Mesendoderm (in vitro differentiated cells): ENCODE measurements around the gene MTG1.

ENCODE experiments used
- DNase-seq: peaks from one replicate; pipeline ENCODE4 v3.0.0; 2013
- H2AK5ac ChIP-seq: 2 replicates; pipeline ENCODE4 v1.6.1; 2013; ENCODE audit warnings: low read length, inconsistent platforms
- H2BK120ac ChIP-seq: 2 replicates; pipeline ENCODE4 v1.6.1; 2013; ENCODE audit warnings: low read depth, mild to moderate bottlenecking, low read length, moderate library complexity, mixed read lengths
- H2BK15ac ChIP-seq: replicated peaks from 2 replicates; pipeline ENCODE4 v1.6.1; 2013; ENCODE audit warnings: low read depth, mild to moderate bottlenecking, moderate library complexity
- H2BK5ac ChIP-seq: 2 replicates; pipeline ENCODE4 v1.6.1; 2013; ENCODE audit warnings: low read length, inconsistent platforms
- H3K18ac ChIP-seq: 2 replicates; pipeline ENCODE4 v1.6.1; 2013; ENCODE audit warnings: mild to moderate bottlenecking, low read length, mixed read lengths
- H3K23ac ChIP-seq: one replicate; pipeline ENCODE4 v1.6.1; 2013; ENCODE audit warnings: low read length
- H3K27ac ChIP-seq: 2 replicates; pipeline ENCODE4 v1.5.1; 2013; ENCODE audit warnings: low read depth, mild to moderate bottlenecking, inconsistent platforms, low read length, moderate library complexity
- H3K27me3 ChIP-seq: 2 replicates; pipeline ENCODE4 v1.6.1; 2013; ENCODE audit warnings: low read length, control low read depth, mild to moderate bottlenecking, inconsistent platforms; ENCODE audit not compliant: insufficient read depth, poor library complexity
- H3K36me3 ChIP-seq: 2 replicates; pipeline ENCODE4 v1.6.1; 2013; ENCODE audit warnings: low read length, inconsistent platforms; ENCODE audit not compliant: control insufficient read depth, insufficient read depth
- H3K4ac ChIP-seq: one replicate; pipeline ENCODE4 v1.6.1; 2013; ENCODE audit warnings: low read depth, mild to moderate bottlenecking, low read length, moderate library complexity
- H3K4me1 ChIP-seq: 2 replicates; pipeline ENCODE4 v1.6.1; 2013; ENCODE audit warnings: low read depth, low read length, inconsistent platforms; ENCODE audit not compliant: control insufficient read depth
- H3K4me2 ChIP-seq: 2 replicates; pipeline ENCODE4 v1.6.1; 2013; ENCODE audit warnings: low read length
- H3K4me3 ChIP-seq: 2 replicates; pipeline ENCODE4 v1.5.1; 2013; ENCODE audit warnings: mild to moderate bottlenecking, low read length
- H3K56ac ChIP-seq: one replicate; pipeline ENCODE4 v1.6.1; 2013; ENCODE audit warnings: low read length
- H3K79me1 ChIP-seq: 2 replicates; pipeline ENCODE4 v1.6.1; 2013; ENCODE audit warnings: low read length, inconsistent platforms
- H3K79me2 ChIP-seq: 2 replicates; pipeline ENCODE4 v1.6.1; 2013; ENCODE audit warnings: mild to moderate bottlenecking, low read length; ENCODE audit not compliant: control insufficient read depth, insufficient read depth
- H3K9ac ChIP-seq: 2 replicates; pipeline ENCODE4 v1.6.1; 2013; ENCODE audit warnings: low read length, inconsistent platforms
- H4K5ac ChIP-seq: one replicate; pipeline ENCODE4 v1.6.1; 2013; ENCODE audit warnings: low read length
- H4K8ac ChIP-seq: one replicate; pipeline ENCODE4 v1.6.1; 2013; ENCODE audit warnings: low read depth, mild to moderate bottlenecking, control low read depth, low read length, moderate library complexity
- whole genome bisulfite sequencing: extraction: QIAGEN DNeasy Blood & Tissue Kit; methylation state at CpG from one replicate; pipeline ENCODE4 v1.1.7; 2013; ENCODE audit warnings: low lambda C conversion rate, missing lambda C conversion rate; ENCODE audit not compliant: insufficient coverage; ENCODE audit errors: extremely low coverage; 5-methylcytosine and 5-hydroxymethylcytosine counted together

MTG1 gene

GRCh38 chr10:133441780-133442179 is 47.8 kb downstream of the MTG1 start:
- no peak overlapping the region for H2AK5ac ChIP-seq
- no peak overlapping the region for H3K23ac ChIP-seq
- H2BK120ac ChIP-seq = no peak overlapping the region
- no peaks in the 10 kb centered on the region for H3K4me1 ChIP-seq
- H4K5ac ChIP-seq = no peak overlapping the region
- no peaks in the 10 kb centered on the region for H3K79me2 ChIP-seq
- DNase-seq = no peak
- H3K36me3 ChIP-seq = no peaks in the 10 kb centered on the region
- H4K8ac ChIP-seq = no peak overlapping the region
- no peak overlapping the region for H3K4me3 ChIP-seq
- no CpG with 5 or more reads among the region's 12 CpGs for WGBS
- no peak overlapping the region for H3K18ac ChIP-seq
- no peak overlapping the region for H3K27ac ChIP-seq
- no peaks in the 10 kb centered on the region for H3K27me3 ChIP-seq
- H3K4ac ChIP-seq = no peak overlapping the region
- no peak overlapping the region for H3K56ac ChIP-seq
- H2BK5ac ChIP-seq = no peak overlapping the region
- no peak overlapping the region for H3K4me2 ChIP-seq
- H3K9ac ChIP-seq = no peak overlapping the region
- no peaks in the 10 kb centered on the region for H3K79me1 ChIP-seq
- no peak overlapping the region for H2BK15ac ChIP-seq

GRCh38 chr10:133442191-133442966 is 48.4 kb downstream of the MTG1 start:
- Histone ChIP-seq H3K9ac (no peak overlapping the region), H4K5ac (no peak overlapping the region), H2AK5ac (no peak overlapping the region), H3K4me2 (no peak overlapping the region), H3K4ac (no peak overlapping the region), H3K79me1 (no peaks in the 10 kb centered on the region), H3K4me3 (no peak overlapping the region), H3K4me1 (no peaks in the 10 kb centered on the region), H3K23ac (no peak overlapping the region), H3K36me3 (no peaks in the 10 kb centered on the region), H3K18ac (no peak overlapping the region), H2BK5ac (no peak overlapping the region), H2BK120ac (no peak overlapping the region), H3K79me2 (no peaks in the 10 kb centered on the region), H3K56ac (no peak overlapping the region), H4K8ac (no peak overlapping the region), H2BK15ac (no peak overlapping the region), H3K27me3 (no peaks in the 10 kb centered on the region), H3K27ac (no peak overlapping the region)
- no peak for DNase-seq
- no CpG with 5 or more reads among the region's 23 CpGs for WGBS

GRCh38 chr10:133442967-133443924 is 49.3 kb downstream of the MTG1 start:
- no peak overlapping the region for H3K23ac ChIP-seq
- no CpG with 5 or more reads among the region's 16 CpGs for WGBS
- H2BK5ac ChIP-seq = no peak overlapping the region
- no peak overlapping the region for H2AK5ac ChIP-seq
- no peak overlapping the region for H3K4me2 ChIP-seq
- H3K18ac ChIP-seq = no peak overlapping the region
- H3K56ac ChIP-seq = no peak overlapping the region
- no peaks in the 10 kb centered on the region for H3K79me2 ChIP-seq
- H3K4me3 ChIP-seq = no peak overlapping the region
- H3K4me1 ChIP-seq = no peaks in the 10 kb centered on the region
- H3K36me3 ChIP-seq = no peaks in the 10 kb centered on the region
- no peak overlapping the region for H2BK120ac ChIP-seq
- no peak overlapping the region for H4K5ac ChIP-seq
- H3K79me1 ChIP-seq = no peaks in the 10 kb centered on the region
- H4K8ac ChIP-seq = no peak overlapping the region
- H3K27me3 ChIP-seq = no peaks in the 10 kb centered on the region
- H3K9ac ChIP-seq = no peak overlapping the region
- no peak overlapping the region for H2BK15ac ChIP-seq
- no peak overlapping the region for H3K4ac ChIP-seq
- no peak overlapping the region for H3K27ac ChIP-seq
- no peak for DNase-seq

- no peak overlapping the region for H3K4me3 ChIP-seq
- H3K18ac ChIP-seq = no peak overlapping the region
- H3K79me2 ChIP-seq = no peaks in the 10 kb centered on the region
- no peak overlapping the region for H4K8ac ChIP-seq
- no peak overlapping the region for H2BK15ac ChIP-seq
- no peak overlapping the region for H3K27ac ChIP-seq
- no peak overlapping the region for H2BK120ac ChIP-seq
- H3K23ac ChIP-seq = no peak overlapping the region
- WGBS = no CpG with 5 or more reads among the region's 12 CpGs
- H3K4me1 ChIP-seq = no peaks in the 10 kb centered on the region
- no peaks in the 10 kb centered on the region for H3K36me3 ChIP-seq
- H2BK5ac ChIP-seq = no peak overlapping the region
- DNase-seq = no peak
- no peak overlapping the region for H4K5ac ChIP-seq
- no peak overlapping the region for H3K4ac ChIP-seq
- no peak overlapping the region for H3K9ac ChIP-seq
- no peaks in the 10 kb centered on the region for H3K79me1 ChIP-seq
- no peak overlapping the region for H3K56ac ChIP-seq
- no peaks in the 10 kb centered on the region for H3K27me3 ChIP-seq
- H2AK5ac ChIP-seq = no peak overlapping the region
- H3K4me2 ChIP-seq = no peak overlapping the region
Observed at GRCh38 chr10:133444342-133445267, 50.6 kb downstream of the MTG1 start.

GRCh38 chr10:133445268-133445732 is 51.3 kb downstream of the MTG1 start:
- no peaks in the 10 kb centered on the region for H3K27me3 ChIP-seq
- no peaks in the 10 kb centered on the region for H3K4me1 ChIP-seq
- no peak overlapping the region for H3K27ac ChIP-seq
- no peaks in the 10 kb centered on the region for H3K79me1 ChIP-seq
- no peak overlapping the region for H2BK120ac ChIP-seq
- H4K8ac ChIP-seq = no peak overlapping the region
- no peak overlapping the region for H3K4me3 ChIP-seq
- no peak overlapping the region for H2BK15ac ChIP-seq
- H4K5ac ChIP-seq = no peak overlapping the region
- H3K79me2 ChIP-seq = no peaks in the 10 kb centered on the region
- H3K9ac ChIP-seq = no peak overlapping the region
- H3K4me2 ChIP-seq = no peak overlapping the region
- no CpG with 5 or more reads among the region's 22 CpGs for WGBS
- H3K4ac ChIP-seq = no peak overlapping the region
- H3K18ac ChIP-seq = no peak overlapping the region
- no peak overlapping the region for H2BK5ac ChIP-seq
- no peak for DNase-seq
- no peak overlapping the region for H2AK5ac ChIP-seq
- H3K23ac ChIP-seq = no peak overlapping the region
- H3K56ac ChIP-seq = no peak overlapping the region
- no peaks in the 10 kb centered on the region for H3K36me3 ChIP-seq
